GM19043 (cell line): ENCODE results near the gene ABLIM1.

ENCODE experiments used
- ATAC-seq: cut with Tn5 transposase; IDR thresholded peaks from one replicate; pipeline ENCODE4 v1.9.1; 2021; ENCODE audit warnings: low read depth; ENCODE audit not compliant: unreplicated experiment

ABLIM1 gene

GRCh38 chr10:114593816-114594468 is 64.1 kb downstream of the ABLIM1 start:
- ATAC-seq, result no peak

DNA sequence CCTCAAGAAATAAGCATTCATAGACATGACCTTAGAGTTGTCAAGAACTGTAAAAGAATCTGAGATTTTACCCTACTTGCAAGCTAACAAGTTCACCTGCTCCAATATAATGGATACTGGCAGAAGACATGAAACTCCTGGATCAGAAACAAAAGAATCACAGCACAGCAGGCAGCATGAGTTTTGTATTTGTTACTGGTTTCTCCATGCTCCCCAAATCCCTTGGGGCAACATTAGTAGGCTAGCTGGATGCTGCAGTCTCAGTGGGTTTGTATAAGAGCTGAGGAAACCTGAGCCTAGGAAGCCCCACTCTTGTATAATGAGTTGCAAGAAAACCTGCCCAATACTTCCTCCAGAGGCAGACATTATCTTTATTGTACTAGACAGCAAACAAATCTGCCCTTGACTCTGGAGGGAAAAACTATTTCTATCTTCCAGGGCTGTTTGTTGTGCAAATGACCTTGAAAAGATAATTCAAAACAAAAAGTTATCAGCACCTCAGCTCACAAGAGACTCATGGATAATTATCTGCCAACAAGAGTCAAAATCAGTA is 64.8 kb downstream of the ABLIM1 start:
- ATAC-seq, result no peak

DNA sequence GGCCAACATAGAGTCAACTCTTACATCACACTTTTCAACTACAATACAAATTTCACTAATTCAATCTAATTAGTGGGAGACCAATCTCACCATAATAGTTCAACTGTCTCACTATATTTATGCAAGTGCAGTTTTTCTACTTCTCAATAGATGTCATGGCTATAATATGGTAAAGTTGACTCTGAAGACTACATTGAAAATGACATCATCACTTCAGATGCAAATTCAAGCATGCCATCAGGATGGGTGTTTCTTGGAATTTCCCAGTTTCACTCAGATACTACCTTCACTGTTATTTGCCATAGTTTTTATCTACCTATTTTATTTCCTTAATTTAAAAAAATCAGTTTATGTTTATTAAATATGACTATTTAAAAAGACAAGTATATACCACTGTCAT is 67.1 kb downstream of the ABLIM1 start:
- no peak for ATAC-seq

DNA sequence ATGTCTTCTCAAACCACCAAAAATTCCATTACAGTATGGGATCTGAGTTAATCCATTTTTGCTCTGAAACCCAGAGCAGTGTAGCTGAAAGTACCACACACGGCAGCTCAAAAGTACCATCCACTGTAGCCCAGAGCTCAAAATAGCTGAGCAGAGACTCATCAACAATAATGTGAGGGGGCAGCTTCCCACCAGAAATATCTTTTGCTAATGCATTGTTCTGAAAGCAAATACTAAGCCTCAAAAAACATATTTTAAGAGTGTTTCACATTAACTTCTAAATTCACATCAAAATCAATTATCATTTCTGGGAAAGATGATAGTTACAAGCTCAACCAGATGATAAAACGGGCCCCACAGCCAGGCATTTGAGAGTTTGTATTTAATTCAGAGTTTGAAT is 73.7 kb downstream of the ABLIM1 start:
- no peak for ATAC-seq

DNA sequence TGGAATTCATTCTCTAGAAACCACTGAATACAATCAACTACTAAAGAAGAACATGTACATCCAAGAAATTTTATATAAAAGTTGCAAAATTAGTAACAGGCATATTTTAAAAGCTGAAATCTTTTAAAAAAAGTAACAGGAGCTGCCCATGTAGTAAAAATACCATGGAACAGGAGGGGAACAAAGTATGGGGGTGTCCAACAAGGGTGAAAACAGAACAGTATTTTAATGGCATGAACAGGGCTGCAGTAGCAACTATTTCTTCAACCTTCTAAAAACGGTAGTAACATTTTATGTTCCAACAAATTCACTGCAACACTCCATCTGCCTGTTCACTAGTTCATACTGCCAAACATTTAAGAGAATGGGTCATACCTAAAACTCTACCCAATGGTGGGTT is 77.0 kb downstream of the ABLIM1 start:
- ATAC-seq, result no peak

DNA sequence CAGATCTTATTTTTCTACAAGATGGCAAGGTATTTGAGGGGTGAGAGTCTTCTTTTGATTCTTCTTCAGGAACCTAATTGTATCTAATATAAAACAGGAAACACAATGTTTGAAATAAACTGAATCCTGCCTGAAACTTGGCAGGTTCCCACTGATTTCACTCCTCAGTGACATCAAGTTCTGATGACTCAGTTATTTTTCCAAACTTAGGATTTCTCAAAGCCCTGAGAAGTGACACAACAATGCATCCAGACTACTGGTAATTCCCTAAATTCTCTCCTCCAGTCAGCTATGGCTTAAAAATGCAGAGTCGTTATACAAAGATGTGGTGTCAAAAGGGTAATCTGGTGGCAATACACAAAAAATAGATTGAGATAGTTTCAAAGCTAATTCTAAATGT is 80.9 kb downstream of the ABLIM1 start:
- ATAC-seq, result no peak

DNA sequence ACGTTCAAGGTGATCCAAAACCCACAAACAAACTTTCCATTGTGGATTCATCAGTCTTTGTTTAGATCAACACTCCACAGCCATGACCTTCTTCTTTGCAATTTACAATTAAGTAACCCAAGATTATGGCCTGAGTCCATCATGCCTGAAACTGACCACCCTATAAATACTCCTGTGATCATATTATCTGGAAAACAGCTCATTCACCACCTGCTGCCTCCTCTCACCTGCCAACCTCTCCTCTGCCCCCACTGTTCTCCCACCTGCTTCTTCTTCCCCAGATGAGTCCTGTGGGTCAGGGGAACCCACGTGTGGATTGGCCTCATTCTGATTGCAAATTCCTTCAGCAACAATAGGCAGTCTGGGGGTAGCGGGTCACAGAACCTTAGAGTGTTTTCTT is 81.4 kb downstream of the ABLIM1 start:
- ATAC-seq, result no peak

DNA sequence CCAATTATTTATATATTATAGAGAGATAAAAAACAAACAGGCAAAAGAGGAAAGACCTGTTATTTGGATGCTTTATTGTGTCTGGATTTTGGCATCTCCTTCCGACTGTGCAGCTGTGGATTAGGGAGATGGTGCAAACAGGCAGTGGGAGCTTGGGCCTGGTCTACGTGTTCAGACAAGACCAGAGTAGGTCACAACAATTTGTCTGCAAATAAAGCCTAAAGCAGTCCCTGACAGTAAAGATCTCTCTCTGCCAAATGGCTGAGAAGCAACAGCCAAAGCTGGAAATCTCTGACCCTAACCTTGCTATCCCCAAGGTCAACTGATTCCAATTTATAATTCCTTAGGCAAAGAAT is 82.0 kb downstream of the ABLIM1 start:
- no peak for ATAC-seq

GRCh38 chr10:114575417-114576131 is 82.5 kb downstream of the ABLIM1 start:
- no peak for ATAC-seq

DNA sequence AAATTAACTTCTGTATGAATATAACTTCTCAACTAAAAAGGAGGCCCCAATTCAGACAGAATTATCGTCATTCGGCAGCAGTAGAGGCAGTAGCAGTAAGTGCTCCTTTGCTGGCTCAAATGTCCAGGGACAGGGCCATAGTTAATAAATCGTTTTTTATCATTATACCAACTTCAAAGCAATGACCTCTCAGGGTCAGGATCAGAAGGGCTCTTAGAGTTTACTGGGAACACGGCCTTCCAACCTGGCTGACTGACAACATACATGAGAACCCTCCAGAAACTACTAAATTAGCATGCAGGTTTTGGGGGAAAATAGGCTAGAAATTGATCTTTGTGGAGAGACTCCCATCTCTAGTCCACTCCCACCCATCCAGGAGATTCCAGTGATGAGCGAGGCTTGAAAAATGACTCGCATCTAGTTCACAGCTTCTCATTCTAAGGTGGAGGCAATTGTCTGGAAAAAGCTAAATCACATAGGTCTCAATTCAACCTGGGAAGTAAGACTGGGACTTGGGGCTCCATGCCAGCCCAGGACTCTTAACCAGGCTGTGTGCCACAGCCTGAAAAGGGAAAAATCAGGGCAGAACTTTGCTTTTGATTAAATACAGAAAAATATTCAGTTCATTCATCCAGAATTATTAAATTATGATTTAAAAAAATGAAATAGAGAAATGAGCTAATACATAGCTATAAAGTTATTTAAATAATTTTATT is 84.6 kb downstream of the ABLIM1 start:
- no peak for ATAC-seq

- no peak for ATAC-seq
Observed at GRCh38 chr10:114571316-114571999, 86.6 kb downstream of the ABLIM1 start.

DNA sequence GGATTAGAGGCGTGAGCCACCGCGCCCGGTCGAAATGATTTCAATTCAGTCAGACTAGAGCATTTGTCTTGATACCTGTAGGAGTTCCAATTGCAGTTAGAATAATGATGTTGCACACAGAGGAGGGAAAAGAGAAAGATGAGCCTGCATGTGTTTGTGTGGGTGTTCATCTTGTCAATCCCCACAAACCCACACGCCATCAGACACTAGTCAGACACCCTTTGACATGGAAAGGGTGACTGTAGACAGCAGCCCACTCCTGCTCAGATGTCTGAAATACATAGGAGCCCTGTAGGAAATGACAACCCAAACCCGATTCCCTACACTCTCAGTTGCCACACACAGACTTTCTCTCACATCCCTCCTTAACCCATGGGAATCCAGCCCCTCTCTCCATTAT is 92.0 kb downstream of the ABLIM1 start:
- no peak for ATAC-seq

DNA sequence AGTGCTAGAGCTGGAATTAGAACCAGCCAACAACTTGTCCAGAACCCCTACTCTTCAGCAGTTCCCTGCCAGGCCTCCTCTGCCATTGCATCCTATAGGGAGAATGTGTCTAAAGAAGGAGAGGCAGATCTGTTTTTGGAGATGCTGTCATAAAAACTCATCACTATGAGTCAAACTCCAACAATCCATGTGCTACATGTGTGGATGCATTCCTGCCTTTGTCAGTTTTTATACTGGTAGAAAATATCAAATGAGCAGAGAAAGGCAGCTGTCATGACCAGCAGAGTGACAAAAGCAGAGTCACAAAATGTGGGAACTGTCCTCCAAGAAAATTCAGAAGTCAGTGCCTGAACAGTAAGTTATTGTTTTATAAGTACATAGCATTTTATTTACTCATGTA is 93.0 kb downstream of the ABLIM1 start:
- ATAC-seq, result no peak

DNA sequence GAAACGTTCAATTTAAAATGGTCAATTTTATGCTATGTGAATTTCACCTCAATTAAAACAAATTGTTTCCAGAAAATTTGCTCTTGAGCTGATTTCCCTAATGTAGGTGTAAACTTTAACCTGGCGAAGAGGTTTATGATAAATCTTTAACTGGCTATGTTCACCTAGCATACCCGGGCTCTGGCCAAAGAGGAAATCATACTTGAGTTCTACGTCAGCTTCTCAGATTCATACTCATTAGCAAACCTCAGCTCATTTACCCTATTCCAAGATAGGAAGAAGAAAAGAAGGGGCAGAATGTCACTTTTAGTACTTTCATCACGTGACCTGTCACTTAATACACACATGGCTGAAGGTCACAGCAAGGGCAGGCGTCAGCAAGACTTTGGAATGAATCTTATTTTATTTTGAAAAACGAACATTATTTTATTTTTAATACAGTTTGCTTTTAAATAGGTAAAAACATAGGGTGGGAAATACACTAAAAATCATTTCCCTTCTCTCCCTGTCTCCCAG is 97.0 kb downstream of the ABLIM1 start:
- ATAC-seq, result no peak

GRCh38 chr10:114560144-114560543 is 97.9 kb downstream of the ABLIM1 start:
- no peak for ATAC-seq

DNA sequence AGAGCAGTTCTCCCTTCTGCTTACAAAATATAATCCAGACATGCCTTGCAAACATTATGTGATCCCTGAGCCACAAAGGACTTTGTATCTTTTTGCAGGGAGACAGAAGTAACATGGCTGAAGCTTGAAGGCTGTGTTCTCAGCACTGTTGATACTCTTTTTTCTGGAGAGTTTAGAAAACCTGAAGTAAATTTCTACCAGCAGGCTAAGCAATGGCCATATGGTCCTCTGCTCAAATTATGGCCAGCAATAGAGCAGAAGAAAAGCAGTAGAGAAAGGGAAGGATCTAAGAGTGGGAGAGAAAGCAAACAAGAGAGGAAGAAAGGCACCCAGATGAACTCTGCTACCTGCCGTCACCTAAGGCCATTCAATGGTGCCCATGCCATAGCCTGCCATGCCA is 98.4 kb downstream of the ABLIM1 start:
- ATAC-seq, result no peak

- no peak for ATAC-seq
Observed at GRCh38 chr10:114557854-114558253, 100.2 kb downstream of the ABLIM1 start.

- ATAC-seq, result no peak
Observed at GRCh38 chr10:114556236-114557122, 101.6 kb downstream of the ABLIM1 start.

DNA sequence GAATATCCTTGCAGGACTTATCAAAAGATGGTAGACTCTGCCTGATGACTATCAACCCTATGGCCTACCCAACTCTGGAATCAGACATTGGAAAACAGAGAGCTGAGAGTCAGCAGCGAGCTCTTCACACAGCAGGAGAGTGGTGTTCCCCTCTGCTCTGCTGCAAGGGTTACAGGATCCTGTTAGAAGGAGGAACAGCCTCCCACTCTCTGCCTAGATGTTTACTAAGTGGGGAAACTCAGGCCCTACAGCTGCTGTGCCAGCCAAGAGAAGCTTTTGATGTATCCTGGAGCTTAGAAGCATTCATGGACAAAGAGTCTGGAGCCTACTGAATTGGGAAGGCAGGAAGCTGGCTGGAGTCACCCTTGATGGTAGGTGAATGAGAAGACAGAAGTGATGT is 104.6 kb downstream of the ABLIM1 start:
- ATAC-seq, result no peak

DNA sequence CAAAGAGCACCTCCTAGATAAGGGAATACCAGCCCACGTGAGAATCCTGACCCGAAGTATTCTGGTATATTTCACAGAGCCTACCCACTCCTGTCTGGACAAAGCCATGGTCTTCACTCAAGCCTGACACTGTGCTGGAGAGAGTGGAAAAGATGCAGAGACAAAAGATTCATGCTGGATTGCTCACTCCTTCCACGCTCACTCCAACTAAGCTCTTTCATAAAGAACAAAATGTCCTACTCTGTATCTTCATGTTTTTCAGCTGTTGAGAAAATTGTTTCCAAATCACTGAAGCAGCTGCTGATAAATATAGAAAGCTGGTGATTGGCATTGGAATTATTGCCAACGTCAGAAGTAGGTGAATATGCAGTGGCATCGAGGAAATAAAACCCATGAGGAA is 106.0 kb downstream of the ABLIM1 start:
- ATAC-seq, result no peak
